Fibroblast of skin of right biceps (primary cell): ENCODE data around the gene SGCD.

Experiments used
- DNase-seq: peaks from one replicate; pipeline ENCODE4 v3.0.0-alpha.2; 2013

The SGCD gene

DNA sequence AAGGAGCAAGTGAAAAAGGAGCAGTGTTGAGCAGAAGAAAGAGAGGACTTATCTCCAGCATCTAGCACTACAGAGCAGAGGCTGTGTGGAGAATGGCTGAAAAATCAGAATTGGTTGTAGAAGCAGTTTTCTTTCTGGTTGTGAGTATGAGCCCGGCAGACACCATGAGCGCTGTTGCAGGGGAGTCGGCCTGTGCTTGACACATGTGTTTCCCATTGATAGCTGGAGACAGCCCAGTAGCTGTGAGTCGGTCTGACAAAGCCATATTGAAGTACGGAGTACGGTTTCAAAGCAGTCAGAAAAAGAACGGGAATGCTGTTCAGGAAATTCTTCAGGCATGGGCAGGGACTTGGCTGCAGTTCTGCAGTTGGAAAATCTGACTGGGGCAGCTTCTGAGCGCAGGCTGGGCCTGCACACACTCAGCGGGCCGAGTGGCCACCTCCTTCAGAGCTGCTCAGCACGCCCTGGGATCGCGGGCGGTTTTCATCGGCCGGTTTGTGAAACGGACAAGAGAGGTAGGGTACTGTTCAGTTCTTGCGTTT lies at the start of gene SGCD:
Gene SGCD (plus strand): TSS at position 447 of the 542 bp plus-strand sequence.
- peak; percentile 97 for DNase-seq

DNA sequence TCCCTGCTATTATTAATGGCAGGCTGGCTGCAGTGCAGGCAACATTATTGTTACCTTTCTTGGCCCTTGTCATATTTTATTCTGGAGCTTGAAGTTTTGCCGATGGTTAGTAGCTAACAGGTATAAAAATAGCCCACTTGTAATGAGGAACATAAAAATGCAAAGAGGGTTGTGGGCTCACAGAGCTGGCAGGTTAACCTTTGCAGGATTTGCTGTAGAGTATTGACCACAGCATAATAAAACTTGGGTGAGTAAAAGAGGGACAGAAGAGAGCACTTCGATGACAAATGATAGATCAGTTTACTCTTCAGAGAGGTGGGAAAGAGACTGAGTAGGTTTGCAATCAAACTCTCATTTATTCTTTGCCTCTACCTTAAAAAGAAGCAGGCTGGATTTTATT lies 49.7 kb upstream of the SGCD start:
- no peak for DNase-seq

DNA sequence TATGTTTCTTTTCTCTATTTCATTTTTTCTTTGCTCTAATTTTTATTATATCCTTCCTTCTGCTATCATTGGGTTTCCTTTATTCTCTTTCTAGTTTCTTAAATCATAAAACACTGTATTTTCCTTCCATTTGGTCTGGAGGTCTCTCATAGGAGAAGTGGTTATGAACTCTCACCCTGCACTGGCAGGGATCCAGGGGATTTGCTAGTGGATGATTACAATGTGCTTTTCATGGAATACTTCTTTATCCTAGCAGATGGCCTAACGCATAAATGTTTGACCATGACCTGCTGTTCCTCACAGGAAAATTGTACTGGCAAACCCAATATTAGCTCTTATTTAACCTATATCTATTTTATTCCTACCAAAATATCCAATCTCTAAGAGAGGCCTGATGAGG lies 31.5 kb upstream of the SGCD start:
- no peak for DNase-seq

DNA sequence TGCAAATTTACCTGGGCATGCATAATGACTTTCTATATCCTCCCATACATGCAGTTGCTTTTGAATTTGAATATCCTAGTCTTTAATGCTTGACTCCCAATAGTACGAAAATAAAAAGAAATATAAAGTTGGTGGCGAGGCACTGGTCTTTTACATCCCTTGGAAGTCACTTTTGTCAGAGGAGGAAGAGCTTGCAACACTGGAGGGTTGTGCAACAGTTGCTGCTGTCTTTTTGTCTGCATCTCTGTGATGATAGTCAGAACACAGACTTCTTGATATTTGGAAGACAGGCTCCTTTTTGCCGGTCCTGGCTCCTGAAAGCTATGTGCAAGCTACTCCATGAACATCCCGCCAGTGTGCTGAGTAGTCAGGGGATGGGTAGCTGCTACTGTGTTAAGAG lies 16.8 kb upstream of the SGCD start:
- no peak for DNase-seq

DNA sequence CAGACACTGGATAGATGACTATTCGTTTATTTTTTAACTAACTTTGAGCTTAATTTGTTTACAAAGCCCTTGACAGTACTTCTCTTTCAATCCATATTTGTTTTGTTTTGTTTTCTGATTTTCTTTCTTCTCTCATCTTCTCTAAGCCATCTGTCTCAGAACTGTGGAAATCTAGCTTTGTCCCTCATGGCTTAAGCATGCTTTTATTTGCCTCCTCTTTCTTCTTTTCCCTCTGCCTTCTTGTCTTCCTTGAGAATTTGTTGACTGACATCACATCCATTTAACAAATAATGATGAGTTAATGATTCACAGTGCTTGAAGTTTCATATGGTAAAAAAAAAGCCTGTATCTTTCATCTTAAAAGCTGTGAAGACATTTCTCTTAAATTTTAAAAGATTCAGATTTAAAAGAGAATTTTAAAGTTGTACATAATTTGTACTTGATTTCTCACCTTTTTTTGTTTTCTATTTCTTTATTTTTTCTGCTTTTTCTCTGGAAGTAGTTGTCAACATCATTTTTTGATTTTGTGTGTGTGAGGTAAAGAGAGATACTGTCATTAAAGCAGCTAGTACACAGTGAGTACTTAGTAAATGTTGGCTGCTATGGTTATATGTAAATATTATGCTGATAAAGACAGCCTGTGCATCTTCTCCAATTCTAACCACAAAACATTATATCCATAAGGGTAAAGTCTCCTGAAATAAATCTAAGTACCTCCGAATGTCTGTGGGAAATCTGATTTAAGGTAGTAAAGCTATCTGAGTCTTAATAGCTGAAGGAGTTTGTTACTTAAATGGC lies 13.9 kb upstream of the SGCD start:
- DNase-seq = no peak

DNA sequence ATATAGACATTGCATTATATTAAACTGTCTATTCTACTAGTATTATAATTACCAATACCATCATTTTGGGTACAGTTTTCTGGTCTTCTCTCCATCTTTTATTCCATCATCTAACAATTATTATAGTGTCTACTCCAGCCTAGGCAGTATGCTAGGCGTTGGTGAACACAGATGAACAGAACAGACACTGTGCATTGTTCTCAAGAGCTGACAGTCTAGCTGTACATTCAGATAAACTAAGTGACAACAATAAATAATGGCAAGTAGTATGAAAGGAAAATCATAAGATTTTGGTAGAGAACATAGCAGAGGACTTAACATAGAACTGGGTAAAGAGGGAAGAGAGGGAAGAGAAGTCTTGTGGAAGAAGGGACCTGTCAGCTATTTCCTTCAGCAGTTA lies 12.5 kb upstream of the SGCD start:
- DNase-seq = no peak

DNA sequence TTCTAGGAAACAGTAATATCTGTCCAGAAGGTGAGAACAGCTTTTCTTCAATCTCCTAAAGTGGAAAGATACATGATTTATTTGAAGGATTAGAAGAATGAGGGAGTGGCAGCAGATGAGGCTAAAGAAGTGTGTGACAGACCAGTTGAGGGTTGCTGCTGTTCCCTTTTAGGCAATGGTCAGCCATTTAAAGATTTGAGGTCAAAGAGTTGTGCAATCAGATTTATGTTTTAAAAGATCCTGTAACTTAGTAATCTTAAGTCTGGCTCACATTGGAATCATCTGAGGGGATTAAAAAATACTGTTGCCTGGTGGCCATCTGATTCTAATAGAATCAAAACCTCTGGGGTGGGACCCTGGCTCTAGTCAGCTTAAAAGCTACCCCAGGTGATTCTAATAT lies 4.3 kb upstream of the SGCD start:
- no peak for DNase-seq

DNA sequence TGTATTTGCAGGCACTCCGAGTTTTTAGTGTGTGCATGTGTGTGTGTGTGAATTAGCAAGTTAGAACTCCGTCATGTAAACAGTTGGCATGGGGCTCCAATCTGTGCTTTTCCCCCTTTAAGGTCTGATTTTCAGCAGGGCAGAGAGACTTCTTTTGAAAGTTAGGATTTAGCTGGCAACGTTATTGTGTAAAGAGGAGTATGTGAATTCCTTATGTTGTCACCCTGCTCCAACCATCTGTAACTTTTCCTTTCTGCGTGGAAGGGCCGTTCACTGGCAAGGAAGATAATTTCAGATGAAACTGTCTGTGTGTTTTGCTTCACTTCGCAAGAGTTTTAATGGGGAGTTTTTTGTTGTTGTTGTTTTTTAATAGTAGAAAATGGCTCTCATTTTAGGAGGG lies 332 bp downstream of the SGCD start:
- DNase-seq = no peak

DNA sequence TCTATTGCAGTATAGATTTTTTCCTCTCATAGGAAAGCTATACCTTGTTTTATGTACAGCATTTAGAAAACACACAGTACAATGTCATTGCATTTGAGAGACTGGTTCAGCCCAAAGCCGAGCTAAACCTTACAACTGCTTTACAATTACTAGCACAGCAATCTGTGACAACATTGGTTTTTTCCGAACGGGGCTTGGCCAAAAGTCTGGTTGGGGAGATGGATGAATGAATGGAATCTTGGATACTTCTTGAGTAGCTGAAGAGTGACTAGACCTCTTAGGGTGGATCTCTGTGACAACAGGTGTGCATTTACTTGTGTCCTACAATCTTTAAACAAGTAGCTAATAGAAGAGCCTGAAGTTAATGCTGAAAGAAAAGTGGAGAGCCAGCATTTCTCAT lies 1.2 kb downstream of the SGCD start:
- DNase-seq = peak; percentile 39

DNA sequence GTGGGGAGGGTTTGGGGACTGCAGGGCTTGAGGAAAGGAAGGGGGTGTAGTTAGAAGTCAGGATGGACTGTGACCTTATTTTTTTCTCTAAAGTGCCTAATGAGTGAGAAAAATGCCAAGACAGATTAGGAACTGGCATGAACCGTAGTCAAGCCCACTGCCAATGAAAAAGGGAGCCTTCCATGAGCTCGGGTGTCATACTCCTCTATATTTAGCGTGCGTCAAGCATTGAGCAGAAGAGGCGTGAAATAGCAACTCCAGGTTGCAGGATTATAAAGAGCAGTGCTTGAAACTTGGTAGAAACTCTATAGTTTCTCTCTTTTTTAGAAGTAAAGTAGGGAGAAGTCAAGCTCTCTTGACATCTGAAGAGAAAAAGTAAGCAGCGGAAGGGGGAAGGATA lies 1.8 kb downstream of the SGCD start:
- DNase-seq = peak; percentile 11

DNA sequence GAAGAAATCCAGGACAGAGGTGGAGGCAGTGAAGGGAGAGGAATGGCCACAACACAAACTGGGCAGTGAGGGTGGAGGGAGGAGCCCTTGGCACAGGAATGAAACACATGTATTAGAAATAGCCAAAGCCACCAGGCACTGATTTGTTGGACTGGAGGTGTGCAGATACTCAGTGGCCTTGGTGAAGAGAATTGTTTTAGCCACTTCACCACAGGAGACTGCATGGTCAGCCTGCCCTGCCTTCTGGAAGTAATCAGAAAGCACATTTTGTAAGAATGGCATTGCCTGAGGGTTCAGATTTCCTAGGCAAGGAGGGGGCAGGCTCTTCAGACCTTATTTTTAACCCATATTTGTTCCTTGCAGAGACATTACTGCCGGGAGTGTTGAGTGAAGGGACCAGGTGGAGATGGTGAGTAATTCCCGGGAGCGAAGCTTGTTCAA lies 2.2 kb downstream of the SGCD start:
- peak; percentile 18 for DNase-seq

DNA sequence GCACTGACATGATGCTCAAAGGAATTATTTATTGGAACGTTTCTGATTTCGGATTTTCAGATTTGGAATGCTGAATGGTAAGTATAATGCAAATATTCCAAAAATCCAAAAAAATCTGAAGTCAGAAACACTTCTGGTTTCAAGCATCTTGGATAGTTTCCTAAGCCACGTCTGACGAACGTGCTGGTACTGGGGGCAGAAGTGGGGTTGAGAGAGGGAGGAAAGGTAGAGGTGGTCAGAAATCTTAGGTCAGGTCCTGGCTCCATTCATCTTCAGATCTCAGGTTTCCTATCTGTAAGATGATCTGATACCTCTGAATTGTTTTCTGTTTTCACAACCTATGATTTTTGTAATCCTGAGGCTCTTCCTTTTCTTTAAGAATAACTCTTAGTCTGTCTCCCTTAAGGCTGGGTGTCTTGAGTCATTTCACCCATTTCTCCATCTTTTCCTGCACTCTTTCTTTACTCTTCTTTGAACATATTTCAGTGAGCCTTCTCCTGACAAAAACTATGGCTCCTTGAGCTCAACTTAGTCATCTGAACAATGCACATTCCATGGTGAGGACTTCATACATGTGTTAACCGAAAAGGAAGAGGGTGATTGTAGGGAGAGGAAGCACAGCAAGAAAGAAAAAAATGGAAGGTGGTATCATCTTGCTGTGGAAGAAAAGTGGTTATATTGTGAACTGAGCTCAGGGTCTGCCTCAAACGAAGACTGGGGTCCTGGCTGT lies 3.3 kb downstream of the SGCD start:
- peak; percentile 77 for DNase-seq

DNA sequence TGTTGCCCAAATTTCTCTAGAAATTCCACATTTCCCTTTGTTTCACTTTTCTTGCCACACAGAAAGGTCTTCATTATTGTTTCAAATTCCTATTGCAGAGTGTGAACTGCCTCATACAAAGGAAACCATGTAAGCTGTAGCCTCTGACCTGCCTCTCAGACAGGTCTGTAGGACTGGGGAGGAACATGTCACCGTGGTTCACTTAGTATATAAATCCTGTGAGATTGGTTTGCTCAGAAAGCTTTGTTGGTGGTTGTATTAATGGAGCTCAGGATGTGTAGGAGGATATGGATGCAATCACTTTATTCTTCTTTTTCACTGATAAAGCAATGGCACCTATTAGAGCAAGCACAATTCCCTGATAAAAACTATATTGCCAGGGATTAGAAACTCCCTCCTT lies 4.2 kb downstream of the SGCD start:
- no peak for DNase-seq

DNA sequence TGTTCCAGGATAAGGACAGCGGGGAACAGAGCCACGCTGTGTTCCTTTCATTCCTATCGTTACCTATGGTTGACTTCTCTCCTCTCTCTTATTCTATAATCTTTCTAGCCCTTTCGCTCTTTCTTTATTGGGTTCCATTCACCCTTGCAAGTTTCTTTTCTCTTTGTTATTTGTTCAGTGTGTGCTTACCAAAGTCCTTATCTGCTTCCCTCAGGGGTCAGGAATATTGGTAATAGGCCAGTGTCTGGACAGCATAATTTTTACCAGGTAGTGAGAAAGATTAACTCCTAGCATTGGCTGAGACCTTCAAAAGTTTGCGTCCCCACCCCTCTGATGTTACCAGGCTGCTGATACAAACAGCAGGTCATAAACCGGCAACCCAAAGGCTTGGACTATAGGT lies 4.9 kb downstream of the SGCD start:
- no peak for DNase-seq

DNA sequence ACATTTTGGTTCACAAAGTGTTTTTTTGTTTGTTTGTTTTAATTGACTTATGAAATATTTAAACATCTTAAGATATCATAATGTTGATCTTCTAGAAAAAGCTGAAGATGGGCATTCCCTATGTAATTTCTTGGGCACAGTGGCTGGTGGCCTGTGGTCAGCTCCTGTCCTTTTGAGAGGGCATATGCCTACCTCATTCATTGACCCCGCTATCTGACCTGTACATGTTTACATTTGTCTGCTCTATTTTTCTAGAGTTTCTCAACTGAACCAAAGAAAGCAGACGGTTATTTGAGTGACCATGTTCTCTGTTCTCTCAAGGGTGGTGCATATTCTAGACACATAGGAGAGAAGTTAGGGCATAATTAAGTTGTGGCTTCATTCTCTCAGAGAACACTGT lies 5.3 kb downstream of the SGCD start:
- no peak for DNase-seq

DNA sequence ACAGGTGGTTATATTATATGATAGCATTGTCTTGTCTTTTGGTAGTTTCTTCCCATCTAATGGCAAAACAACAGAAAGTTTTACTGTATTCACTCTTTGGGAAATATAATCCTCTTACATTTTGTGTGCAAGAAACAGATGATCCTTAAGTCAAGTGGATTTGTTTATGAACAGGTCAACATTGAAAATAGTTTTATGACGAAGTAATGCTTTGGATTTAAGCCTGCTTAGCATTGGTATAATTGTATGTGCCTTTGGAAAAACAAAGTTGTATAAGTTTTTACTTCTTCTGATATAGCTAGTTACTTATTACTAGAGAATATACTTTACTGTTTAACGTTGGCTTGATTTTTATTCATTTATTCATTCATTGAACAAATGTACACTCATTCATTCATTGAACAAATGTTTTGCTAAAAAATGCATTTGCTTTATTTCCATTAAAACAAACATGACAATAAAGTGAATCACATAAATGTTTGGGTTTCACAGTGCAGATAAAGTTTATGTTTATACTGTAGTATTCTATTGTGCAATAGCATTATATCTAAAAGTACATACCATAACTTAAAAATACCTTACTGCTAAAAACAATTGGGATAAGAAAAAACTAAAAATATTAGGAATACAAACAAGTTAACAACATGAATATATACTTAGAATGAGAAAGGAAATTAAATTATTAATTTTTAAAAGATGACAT lies 12.3 kb downstream of the SGCD start:
- DNase-seq = no peak

DNA sequence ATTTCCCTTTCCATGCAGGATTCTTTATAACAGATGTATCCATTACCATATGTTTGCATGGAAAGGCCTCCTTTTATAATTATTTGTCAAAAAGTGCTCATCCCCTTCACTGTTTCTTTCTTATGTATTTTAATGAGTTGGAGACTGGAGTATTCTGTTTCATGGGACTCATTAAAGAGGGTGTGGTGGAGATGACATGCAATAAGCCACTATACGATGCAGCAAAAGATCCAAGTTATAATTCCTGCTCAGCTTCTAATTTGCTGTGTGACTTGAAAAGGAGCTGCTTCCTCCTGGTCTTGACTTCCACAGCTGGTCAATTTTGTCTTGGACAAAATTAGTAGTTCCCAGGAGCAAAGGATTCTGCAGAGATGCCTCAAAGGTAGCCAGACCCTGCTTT lies 13.9 kb downstream of the SGCD start:
- DNase-seq = no peak

DNA sequence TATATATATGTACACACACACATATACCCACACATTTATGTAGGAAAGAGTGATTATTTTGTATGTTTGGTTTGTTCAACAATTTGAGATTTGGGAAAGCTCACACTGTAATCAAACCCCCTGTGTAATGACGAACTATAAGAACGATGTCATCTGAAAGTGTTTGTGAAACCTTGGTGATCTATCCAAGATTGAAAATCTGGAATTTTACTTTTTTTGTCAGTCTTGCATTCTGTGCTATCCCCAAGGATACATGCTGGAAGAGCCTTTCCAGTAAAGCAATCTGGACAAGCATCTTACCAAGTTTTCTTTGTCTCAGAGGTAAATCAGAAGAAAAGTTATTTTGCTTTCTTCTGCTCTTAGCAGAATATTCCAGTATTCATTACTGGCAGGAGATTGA lies 23.3 kb downstream of the SGCD start:
- no peak for DNase-seq

DNA sequence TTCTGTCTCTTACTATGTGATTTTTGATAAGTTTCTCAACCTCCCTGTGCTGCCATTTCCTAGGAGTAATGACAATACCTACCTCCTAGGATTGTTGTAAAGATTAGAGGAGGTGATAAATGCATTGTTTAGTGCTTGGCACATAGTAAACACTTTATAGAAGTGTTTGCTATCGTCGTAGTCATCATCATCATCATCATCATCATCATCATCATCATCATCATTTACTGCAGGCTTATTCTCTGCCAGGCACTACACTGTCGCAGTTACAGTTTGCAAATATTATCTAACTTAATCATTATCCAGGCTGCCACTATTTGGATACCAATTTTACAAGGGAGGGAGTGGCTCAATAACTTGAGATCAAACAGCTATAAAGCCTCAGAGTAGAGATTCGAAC lies 24.5 kb downstream of the SGCD start:
- no peak for DNase-seq

DNA sequence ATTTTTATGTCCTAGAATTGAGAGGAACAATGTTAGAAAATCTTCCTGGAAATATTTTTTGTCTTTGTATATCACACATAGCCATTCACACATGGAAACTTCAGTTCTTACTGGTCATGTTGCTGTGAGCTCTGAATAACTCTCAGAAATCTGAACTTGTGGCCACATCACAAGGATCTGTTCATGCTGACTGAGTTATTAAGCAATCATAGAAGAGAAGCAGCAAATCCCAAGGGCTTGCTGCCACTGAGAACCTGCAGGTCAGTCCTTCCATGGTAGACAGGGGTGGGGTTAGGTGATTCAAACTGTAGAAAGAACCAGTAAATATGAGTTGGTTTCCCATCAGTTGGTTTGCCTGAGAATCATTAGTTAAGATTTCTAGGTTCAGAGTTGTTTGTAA lies 27.6 kb downstream of the SGCD start:
- peak; percentile 22 for DNase-seq

DNA sequence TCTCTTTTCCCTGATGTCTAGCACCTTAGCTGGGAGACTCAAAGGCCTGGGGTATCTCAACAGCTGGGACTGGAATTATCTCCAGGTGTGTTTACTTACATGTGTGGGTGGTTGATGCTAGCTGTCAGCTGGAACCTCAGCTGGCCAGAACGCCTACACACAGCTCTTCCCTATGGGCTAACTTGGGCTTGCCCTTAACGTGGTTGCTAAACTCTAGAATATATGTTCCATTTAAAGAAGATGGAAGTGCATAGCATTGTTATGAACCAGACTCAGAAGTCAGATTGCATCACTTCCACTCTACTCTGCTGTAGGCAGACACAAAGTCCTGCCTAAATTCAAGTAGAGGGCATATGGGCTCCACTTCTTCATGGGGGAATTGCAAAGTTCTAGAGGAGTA lies 29.3 kb downstream of the SGCD start:
- DNase-seq = peak; percentile 63

DNA sequence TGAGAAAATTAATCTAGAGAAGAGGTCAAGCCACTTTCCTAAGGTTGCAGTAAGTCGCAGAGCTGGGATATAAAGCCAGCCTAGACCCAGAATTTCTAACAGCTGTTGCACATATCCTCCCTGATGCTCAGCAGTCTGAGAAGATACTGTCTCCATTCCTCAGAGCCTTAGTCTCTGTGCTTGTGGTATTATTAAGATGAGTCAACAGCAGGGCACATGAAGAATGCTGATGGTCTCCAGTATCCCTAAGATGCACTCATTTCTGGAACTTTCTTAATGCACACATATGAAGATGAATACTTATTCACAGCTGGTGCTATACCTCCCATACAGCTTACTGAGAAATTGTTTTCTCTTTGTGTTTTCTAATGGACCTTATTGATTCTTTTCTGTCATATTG lies 32.5 kb downstream of the SGCD start:
- DNase-seq = peak; percentile 96

DNA sequence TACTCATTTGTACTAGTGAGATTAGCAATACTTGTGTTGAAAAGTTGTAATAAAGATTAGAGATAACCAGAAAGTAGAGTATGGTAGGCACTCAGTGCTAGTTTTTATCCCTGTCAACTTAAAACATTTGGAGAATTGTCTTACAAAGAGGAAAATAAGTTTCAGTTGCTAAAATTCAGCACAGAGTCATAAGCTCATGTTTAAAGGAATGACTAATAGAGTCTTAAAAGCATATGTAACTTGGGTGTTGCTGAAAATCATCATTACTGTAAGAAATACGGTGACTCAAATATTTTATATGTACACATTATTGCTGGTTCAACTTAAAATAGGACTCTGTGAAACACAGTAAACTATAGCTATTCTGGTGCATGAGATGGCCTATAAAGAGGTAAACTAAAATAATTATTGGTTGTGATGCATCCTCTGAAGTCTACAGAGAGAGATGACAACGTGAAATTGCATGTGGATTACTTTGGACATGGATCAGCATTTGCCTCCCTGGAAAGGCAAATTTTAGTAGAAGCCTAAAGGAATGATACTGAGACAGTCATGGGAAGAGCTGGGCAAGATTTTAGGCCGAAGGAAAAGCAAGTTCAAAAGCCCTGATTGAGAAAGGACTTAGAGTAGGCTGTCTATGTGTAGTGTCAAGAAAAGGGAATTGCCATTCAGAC lies 34.6 kb downstream of the SGCD start:
- peak; percentile 79 for DNase-seq
